CD14-positive monocyte (primary cell): ENCODE data around the gene B4GALT2. TPM values are rescaled to one million over a fixed set of nuclear protein-coding genes. Genes with fewer than 3 reads are reported as not detected.

Experiments
- DNase-seq, 3 donors: peaks; one replicate each; pipeline ENCODE4 v3.0.0-alpha.2; 2011 to 2022
- H2AFZ ChIP-seq: 2 replicates; pipeline ENCODE4 v1.6.0; 2012; ENCODE audit warnings: mild to moderate bottlenecking, low read depth, low read length, inconsistent platforms; ENCODE audit not compliant: insufficient read depth, poor library complexity, severe bottlenecking
- H3K27ac ChIP-seq, 2 donors: 1 replicate in 1 of 2; 2 replicates in 1 of 2; pipeline ENCODE4 v1.5.1; 2012 to 2013; ENCODE audit warnings: low read length in 2 of 2, control low read depth in 1 of 2, inconsistent platforms in 1 of 2, low read depth in 1 of 2, mild to moderate bottlenecking in 1 of 2
- H3K27me3 ChIP-seq, 2 donors: one replicate each; pipeline versions ENCODE4 v1.6.0 to v1.6.1; 2011 to 2013; ENCODE audit warnings: low read length in 2 of 2; ENCODE audit not compliant: control insufficient read depth in 2 of 2, insufficient read depth in 2 of 2
- H3K36me3 ChIP-seq, 2 donors: replicated peaks in 1 of 2; 1 replicate in 1 of 2; 2 replicates in 1 of 2; pipeline versions ENCODE4 v1.5.1 to v1.6.1; 2012 to 2013; ENCODE audit warnings: low read length in 2 of 2, control low read depth in 1 of 2, inconsistent platforms in 1 of 2, mild to moderate bottlenecking in 1 of 2; ENCODE audit not compliant: insufficient read depth in 2 of 2, control insufficient read depth in 1 of 2
- H3K4me1 ChIP-seq, 2 donors: 1 replicate in 1 of 2; 2 replicates in 1 of 2; pipeline versions ENCODE4 v1.5.1 to v1.6.1; 2012 to 2013; ENCODE audit warnings: low read length in 2 of 2, control low read depth in 1 of 2, inconsistent platforms in 1 of 2, mild to moderate bottlenecking in 1 of 2, moderate library complexity in 1 of 2; ENCODE audit not compliant: insufficient read depth in 2 of 2, control insufficient read depth in 1 of 2
- H3K4me2 ChIP-seq: replicated peaks from 2 replicates; pipeline ENCODE3; 2012; ENCODE audit warnings: low read length, moderate library complexity, mild to moderate bottlenecking; ENCODE audit not compliant: poor library complexity, severe bottlenecking; ENCODE audit errors: extremely low read depth
- H3K4me3 ChIP-seq, 3 experiments: fragments of 200-600 bp in 1 of 3; sonication (generic) in 1 of 3; replicated peaks in 1 of 3; 1 replicate in 2 of 3; 2 replicates in 1 of 3; pipeline ENCODE4 v1.5.1; 2011 to 2013; ENCODE audit warnings: low read length in 3 of 3, mild to moderate bottlenecking in 3 of 3, control low read depth in 2 of 3, low read depth in 2 of 3, inconsistent platforms in 1 of 3, moderate library complexity in 1 of 3
- H3K79me2 ChIP-seq: 2 replicates; pipeline ENCODE4 v1.6.0; 2012; ENCODE audit warnings: mild to moderate bottlenecking, control low read depth, inconsistent platforms, low read length, moderate library complexity; ENCODE audit not compliant: insufficient read depth
- H3K9ac ChIP-seq: 2 replicates; pipeline ENCODE4 v1.6.0; 2017; ENCODE audit warnings: low read length, mild to moderate bottlenecking; ENCODE audit not compliant: insufficient read depth, poor library complexity, severe bottlenecking
- H3K9me3 ChIP-seq, 2 donors: replicated peaks in 1 of 2; 1 replicate in 1 of 2; 2 replicates in 1 of 2; pipeline versions ENCODE4 v1.5.1 to v1.6.1; 2012 to 2013; ENCODE audit warnings: low read length in 2 of 2, control low read depth in 1 of 2; ENCODE audit not compliant: control insufficient read depth in 1 of 2, insufficient read depth in 1 of 2
- H4K20me1 ChIP-seq: 2 replicates; pipeline ENCODE4 v1.6.0; 2012; ENCODE audit warnings: mild to moderate bottlenecking, low read length, control low read depth, moderate library complexity; ENCODE audit not compliant: insufficient read depth
- H3K27ac Mint-ChIP-seq, 7 donors: one replicate each; pipeline ENCODE4 v1.8.0; 2020; ENCODE audit warnings: mild to moderate bottlenecking in 7 of 7, mixed read lengths in 7 of 7, moderate library complexity in 6 of 7, inconsistent platforms in 2 of 7
- H3K27me3 Mint-ChIP-seq, 3 donors: one replicate each; pipeline ENCODE4 v1.8.0; 2021 to 2022; ENCODE audit warnings: low read depth in 3 of 3, mild to moderate bottlenecking in 3 of 3, mixed read lengths in 3 of 3, moderate library complexity in 3 of 3, inconsistent platforms in 1 of 3
- H3K36me3 Mint-ChIP-seq, 2 donors: one replicate each; pipeline ENCODE4 v1.8.0; 2020; ENCODE audit warnings: mixed read lengths in 2 of 2, inconsistent platforms in 1 of 2, mild to moderate bottlenecking in 1 of 2
- H3K4me1 Mint-ChIP-seq: one replicate; pipeline ENCODE4 v1.8.0; 2020; ENCODE audit warnings: mild to moderate bottlenecking, mixed read lengths
- H3K4me3 Mint-ChIP-seq, 2 donors: one replicate each; pipeline ENCODE4 v1.8.0; 2020; ENCODE audit warnings: mild to moderate bottlenecking in 2 of 2, mixed read lengths in 2 of 2, moderate library complexity in 1 of 2
- H3K9me3 Mint-ChIP-seq, 7 donors: one replicate each; pipeline ENCODE4 v1.8.0; 2020 to 2022; ENCODE audit warnings: mixed read lengths in 7 of 7, mild to moderate bottlenecking in 6 of 7, moderate library complexity in 6 of 7, inconsistent platforms in 2 of 7
- WGBS: methylation state at CpG from one replicate; pipeline ENCODE4 v1.1.5; 2013; ENCODE audit warnings: missing lambda C conversion rate; ENCODE audit not compliant: insufficient coverage; 5-methylcytosine and 5-hydroxymethylcytosine counted together
- intact Hi-C, 2 donors: fragments of 100-400 bp; cut with micrococcal nuclease; formaldehyde crosslinking; loops; one replicate each; pipeline versions ENCODE4 v1.15.0 to v1.15.1; 2023
- polyA plus RNA-seq, 3 donors: library from polyadenylated mRNA; depleted of rRNA in 1 of 3; unstranded in 2 of 3; stranded (reverse) in 1 of 3; fragments of 300-500 nt in 2 of 3; fragments of >200 nt in 1 of 3; fragmentation: Illumina TruSeq in 2 of 3; gene quantifications; 1 replicate in 2 of 3; 2 replicates in 1 of 3; pipeline ENCODE4 v1.2.3, GENCODE V29; 2012 to 2021
- TF ChIP-seq, protein P1 (sequence below): fragments of 200-600 bp; IDR thresholded peaks from one replicate; pipeline ENCODE4 v1.8.0; 2022; ENCODE audit warnings: antibody characterized with exemption, mild to moderate bottlenecking

The B4GALT2 gene
- polyA plus RNA-seq, 3 donors: 0.30 to 0.35 TPM; not detected in 1

DNA sequence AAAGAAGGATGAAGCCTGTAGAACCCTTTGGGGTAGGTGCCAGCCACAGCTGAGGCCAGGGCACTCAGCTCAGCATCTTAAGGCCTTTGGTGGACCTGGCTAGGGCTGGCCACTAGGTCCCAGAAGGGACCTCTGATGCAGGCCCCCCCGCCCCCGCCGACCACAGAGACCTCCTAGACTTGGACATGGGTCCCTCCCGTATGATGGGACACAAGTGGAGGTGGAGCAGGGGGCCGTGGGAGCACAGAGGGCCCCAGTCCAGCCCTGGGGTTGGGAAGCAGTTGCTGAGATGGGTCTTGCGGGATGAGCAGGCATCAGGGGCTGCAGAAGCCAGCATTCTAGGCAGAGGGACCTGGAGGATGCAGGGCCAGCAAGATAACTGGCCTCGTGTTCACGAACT is 3.2 kb downstream of the B4GALT2 start:
- WGBS: 88% methylated on average over 8 of the region's 8 CpGs
- H3K9ac ChIP-seq: no peak overlapping the region

DNA sequence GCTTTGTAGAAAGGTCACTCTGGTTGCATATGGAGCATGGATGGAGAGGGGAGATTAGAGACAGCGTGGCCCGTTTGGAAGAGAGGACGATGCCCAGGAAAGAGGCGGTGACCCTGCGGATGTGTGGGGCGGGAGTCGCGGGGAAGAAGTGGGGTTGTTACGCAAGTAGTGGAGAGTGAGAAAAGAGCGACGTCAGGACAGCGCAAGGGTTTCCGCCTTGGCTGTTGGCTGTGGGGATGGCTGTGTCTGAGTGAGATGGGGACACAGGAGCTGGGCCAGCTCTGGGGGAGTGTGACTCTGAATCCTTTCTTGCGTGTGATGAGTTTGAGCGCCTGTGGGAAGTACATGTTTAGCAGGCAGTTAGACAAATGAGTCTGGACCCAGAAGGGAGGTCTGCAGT is 3.8 kb downstream of the B4GALT2 start:
- Histone ChIP-seq H2AFZ (peak overlapping the region; percentile 52), H4K20me1 (peaks cover 15% of the 10 kb centered on the region), H3K36me3 (peaks cover 0 to 6% of the 10 kb centered on the region in 2 donors), H3K4me1 (peaks cover 26 to 41% of the 10 kb centered on the region in 2 donors), H3K4me3 (no peak overlapping the region), H3K79me2 (peaks cover 5% of the 10 kb centered on the region), H3K9me3 (no peaks in the 10 kb centered on the region), H3K9ac (no peak overlapping the region), H3K27me3 (no peaks in the 10 kb centered on the region), H3K4me2 (peak overlapping the region; percentile 41), H3K27ac (no peak overlapping the region)
- peaks cover 10 to 14% of the 10 kb centered on the region in 2 donors for H3K36me3 Mint-ChIP-seq
- peaks cover 40% of the 10 kb centered on the region for H3K4me1 Mint-ChIP-seq
- H3K27me3 Mint-ChIP-seq: peaks cover 1 to 6% (median 4%) of the 10 kb centered on the region in 3 donors
- intact Hi-C loops: no loop called here
- peaks cover 0 to 2% (median 0%) of the 10 kb centered on the region in 7 donors for H3K9me3 Mint-ChIP-seq
- peak overlapping the region in 5 of 7 donors; percentile 9 to 89 (median 78) for H3K27ac Mint-ChIP-seq
- peak; percentile 70 to 79 (median 76) for DNase-seq
- peak overlapping the region; percentile 11 to 57 for H3K4me3 Mint-ChIP-seq
- 25% methylated on average over 15 of the region's 15 CpGs for whole genome bisulfite sequencing
- TF ChIP-seq, protein P1, sequence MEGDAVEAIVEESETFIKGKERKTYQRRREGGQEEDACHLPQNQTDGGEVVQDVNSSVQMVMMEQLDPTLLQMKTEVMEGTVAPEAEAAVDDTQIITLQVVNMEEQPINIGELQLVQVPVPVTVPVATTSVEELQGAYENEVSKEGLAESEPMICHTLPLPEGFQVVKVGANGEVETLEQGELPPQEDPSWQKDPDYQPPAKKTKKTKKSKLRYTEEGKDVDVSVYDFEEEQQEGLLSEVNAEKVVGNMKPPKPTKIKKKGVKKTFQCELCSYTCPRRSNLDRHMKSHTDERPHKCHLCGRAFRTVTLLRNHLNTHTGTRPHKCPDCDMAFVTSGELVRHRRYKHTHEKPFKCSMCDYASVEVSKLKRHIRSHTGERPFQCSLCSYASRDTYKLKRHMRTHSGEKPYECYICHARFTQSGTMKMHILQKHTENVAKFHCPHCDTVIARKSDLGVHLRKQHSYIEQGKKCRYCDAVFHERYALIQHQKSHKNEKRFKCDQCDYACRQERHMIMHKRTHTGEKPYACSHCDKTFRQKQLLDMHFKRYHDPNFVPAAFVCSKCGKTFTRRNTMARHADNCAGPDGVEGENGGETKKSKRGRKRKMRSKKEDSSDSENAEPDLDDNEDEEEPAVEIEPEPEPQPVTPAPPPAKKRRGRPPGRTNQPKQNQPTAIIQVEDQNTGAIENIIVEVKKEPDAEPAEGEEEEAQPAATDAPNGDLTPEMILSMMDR: no peak

More for the DNA sequence above, 3.2 kb downstream of the B4GALT2 start:
- intact Hi-C loops: no loop called here
- Histone ChIP-seq H3K36me3 (peaks cover 6 to 11% of the 10 kb centered on the region in 2 donors), H3K9me3 (no peaks in the 10 kb centered on the region), H2AFZ (no peak overlapping the region), H4K20me1 (peaks cover 21% of the 10 kb centered on the region), H3K4me1 (peaks cover 31 to 47% of the 10 kb centered on the region in 2 donors), H3K27ac (no peak overlapping the region), H3K79me2 (peaks cover 10% of the 10 kb centered on the region), H3K4me2 (no peak overlapping the region), H3K27me3 (no peaks in the 10 kb centered on the region), H3K4me3 (no peak overlapping the region)
- TF ChIP-seq, protein P1: no peak
- H3K27me3 Mint-ChIP-seq: peaks cover 1 to 6% (median 4%) of the 10 kb centered on the region in 3 donors
- H3K9me3 Mint-ChIP-seq: peaks cover 0 to 2% (median 0%) of the 10 kb centered on the region in 7 donors
- DNase-seq: no peak
- peaks cover 16 to 20% of the 10 kb centered on the region in 2 donors for H3K36me3 Mint-ChIP-seq
- peak overlapping the region in 1 of 2 donors; percentile 11 for H3K4me3 Mint-ChIP-seq
- H3K27ac Mint-ChIP-seq: peak overlapping the region in 3 of 7 donors; percentile 9 to 83 (median 16)
- peaks cover 46% of the 10 kb centered on the region for H3K4me1 Mint-ChIP-seq
